Lower lobe of right lung (tissue), 2 donors: ENCODE results near the gene KRTAP13-2. TPM values are rescaled to one million over a fixed set of nuclear protein-coding genes. Genes with fewer than 3 reads are reported as not detected.

Source experiments
- ATAC-seq, 2 donors: fragments of 200-7000 bp; cut with Tn5 transposase; one replicate each; pipeline ENCODE4 v1.9.1; 2020 to 2022; ENCODE audit warnings: mild to moderate bottlenecking in 2 of 2, moderate library complexity in 2 of 2
- DNase-seq: peaks from one replicate; pipeline ENCODE4 v3.0.0-alpha.2; 2020
- H3K27ac ChIP-seq: fragments of 200-600 bp; one replicate; pipeline ENCODE4 v1.8.0; 2022
- H3K27me3 ChIP-seq: fragments of 200-600 bp; one replicate; pipeline ENCODE4 v1.8.0; 2022; ENCODE audit warnings: low read depth
- H3K36me3 ChIP-seq: fragments of 200-600 bp; one replicate; pipeline ENCODE4 v1.8.0; 2022; ENCODE audit warnings: mild to moderate bottlenecking
- H3K4me1 ChIP-seq: fragments of 200-600 bp; one replicate; pipeline ENCODE4 v1.8.0; 2022
- H3K4me3 ChIP-seq: fragments of 200-600 bp; one replicate; pipeline ENCODE4 v1.8.0; 2022; ENCODE audit warnings: mild to moderate bottlenecking
- H3K9me3 ChIP-seq: fragments of 200-600 bp; one replicate; pipeline ENCODE4 v1.8.0; 2022
- intact Hi-C: fragments of 100-400 bp; cut with DNase I; formaldehyde crosslinking; loops from one replicate; pipeline ENCODE4 v1.11.0; 2022
- total RNA-seq: library from RNA; stranded (reverse); fragmentation: NEBNext Ultra II Directional; extraction: Animal tissue kit (Norgen Biotek cat#: 25700); gene quantifications from one replicate; pipeline ENCODE4 v1.2.1, GENCODE V29; 2021
- TF ChIP-seq, protein P1 (sequence below): fragments of 200-600 bp; IDR thresholded peaks from one replicate; pipeline ENCODE4 v1.8.0; 2022; ENCODE audit warnings: antibody characterized with exemption, mild to moderate bottlenecking
- donor health status: DM: no; HTN: yes; CAD: no; lungs with severe emphysema.

The KRTAP13-2 gene
- total RNA-seq, 1 donor from 2014 or later = not detected

DNA sequence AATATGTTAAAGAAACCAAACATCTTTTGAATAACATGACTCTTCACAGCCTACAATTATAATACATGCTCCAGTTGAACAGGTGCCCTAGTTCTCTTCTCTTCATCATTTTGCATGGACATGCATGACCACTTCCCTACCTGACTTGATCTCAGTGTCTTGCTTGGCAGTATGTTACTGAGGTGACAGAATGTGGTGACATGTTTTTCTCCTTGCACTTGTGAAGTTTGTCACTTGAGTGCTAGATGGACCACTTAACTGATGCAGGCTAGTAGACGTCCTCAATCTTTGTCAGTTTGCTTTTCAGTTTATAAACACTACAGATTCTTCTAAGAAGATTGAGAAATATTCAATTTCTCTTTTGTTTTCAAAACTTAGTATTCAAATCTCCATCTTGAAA is 10.1 kb upstream of the KRTAP13-2 start:
- no peaks in the 10 kb centered on the region for H3K4me1 ChIP-seq
- TF ChIP-seq, protein P1, sequence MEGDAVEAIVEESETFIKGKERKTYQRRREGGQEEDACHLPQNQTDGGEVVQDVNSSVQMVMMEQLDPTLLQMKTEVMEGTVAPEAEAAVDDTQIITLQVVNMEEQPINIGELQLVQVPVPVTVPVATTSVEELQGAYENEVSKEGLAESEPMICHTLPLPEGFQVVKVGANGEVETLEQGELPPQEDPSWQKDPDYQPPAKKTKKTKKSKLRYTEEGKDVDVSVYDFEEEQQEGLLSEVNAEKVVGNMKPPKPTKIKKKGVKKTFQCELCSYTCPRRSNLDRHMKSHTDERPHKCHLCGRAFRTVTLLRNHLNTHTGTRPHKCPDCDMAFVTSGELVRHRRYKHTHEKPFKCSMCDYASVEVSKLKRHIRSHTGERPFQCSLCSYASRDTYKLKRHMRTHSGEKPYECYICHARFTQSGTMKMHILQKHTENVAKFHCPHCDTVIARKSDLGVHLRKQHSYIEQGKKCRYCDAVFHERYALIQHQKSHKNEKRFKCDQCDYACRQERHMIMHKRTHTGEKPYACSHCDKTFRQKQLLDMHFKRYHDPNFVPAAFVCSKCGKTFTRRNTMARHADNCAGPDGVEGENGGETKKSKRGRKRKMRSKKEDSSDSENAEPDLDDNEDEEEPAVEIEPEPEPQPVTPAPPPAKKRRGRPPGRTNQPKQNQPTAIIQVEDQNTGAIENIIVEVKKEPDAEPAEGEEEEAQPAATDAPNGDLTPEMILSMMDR = no peak
- no peaks in the 10 kb centered on the region for H3K36me3 ChIP-seq
- ATAC-seq (no peak), DNase-seq (no peak)
- no peak overlapping the region for H3K4me3 ChIP-seq
- no peaks in the 10 kb centered on the region for H3K9me3 ChIP-seq
- H3K27me3 ChIP-seq = no peaks in the 10 kb centered on the region
- H3K27ac ChIP-seq = no peak overlapping the region
- intact Hi-C loops = no loop called here

DNA sequence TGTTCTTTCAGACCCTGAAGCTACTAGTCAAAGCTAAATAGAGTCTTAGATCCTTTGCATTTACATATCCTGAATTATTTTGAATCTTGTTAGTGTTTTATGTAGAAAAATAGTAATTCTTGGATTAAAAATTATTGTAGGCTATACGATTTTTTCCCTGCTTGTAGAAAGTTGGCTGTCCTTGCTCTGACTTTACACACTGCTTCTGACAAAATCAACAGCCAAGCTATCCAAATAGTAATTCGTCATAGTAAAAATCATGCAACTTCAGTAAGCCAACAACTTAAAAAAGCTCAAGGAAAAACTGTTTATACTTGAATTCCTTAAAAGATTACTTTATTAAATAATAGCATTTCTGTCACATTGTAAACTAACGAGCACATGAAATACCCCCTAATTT is 16.2 kb downstream of the KRTAP13-2 start:
- no peak for DNase-seq
- no peak overlapping the region for H3K4me3 ChIP-seq
- intact Hi-C loops = no loop called here

DNA sequence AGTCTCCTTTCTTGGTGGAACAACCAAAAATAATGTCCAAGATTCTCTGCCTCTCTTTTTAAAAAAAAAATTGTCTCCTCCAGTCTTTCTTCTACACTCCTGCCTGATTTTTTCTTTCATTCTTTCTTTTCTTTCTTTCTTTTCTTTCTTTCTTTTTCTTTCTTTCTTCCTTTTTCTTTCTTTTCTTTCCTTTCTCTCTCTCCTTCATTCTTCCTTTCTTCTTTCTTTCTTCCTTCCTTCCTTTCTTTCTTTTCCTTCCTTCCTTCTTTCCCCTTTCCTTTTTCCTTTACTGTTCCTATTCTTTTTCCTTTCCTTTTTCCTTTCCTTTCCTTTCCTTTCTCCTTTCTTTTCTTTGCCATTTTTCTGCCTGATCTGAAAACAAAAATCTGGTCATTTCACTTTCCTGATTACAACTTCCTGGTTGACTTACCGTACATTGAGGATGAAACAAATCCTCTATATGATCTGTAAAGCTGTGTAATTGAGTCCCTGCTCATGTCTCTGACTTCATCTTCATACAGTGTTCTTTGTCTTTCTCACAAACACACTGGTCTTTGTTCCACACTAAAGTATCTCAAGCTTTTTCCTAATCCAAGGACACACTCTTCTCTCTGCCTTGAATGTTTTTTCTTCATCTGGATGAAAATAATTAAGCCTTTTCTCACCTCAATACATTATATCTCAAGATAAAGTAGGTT is 17.6 kb downstream of the KRTAP13-2 start:
- Histone ChIP-seq H3K27ac (no peak overlapping the region), H3K4me1 (no peaks in the 10 kb centered on the region), H3K27me3 (no peaks in the 10 kb centered on the region), H3K4me3 (no peak overlapping the region), H3K36me3 (no peaks in the 10 kb centered on the region), H3K9me3 (no peaks in the 10 kb centered on the region)
- DNase-seq = no peak
- intact Hi-C loops = no loop called here
- no peak for ATAC-seq
- TF ChIP-seq, protein P1 = no peak

More for the DNA sequence above, 16.2 kb downstream of the KRTAP13-2 start:
- TF ChIP-seq, protein P1 = no peak
- no peaks in the 10 kb centered on the region for H3K36me3 ChIP-seq
- no peaks in the 10 kb centered on the region for H3K27me3 ChIP-seq
- H3K4me1 ChIP-seq = no peaks in the 10 kb centered on the region
- no peak for ATAC-seq
- no peaks in the 10 kb centered on the region for H3K9me3 ChIP-seq
- H3K27ac ChIP-seq = no peak overlapping the region

DNA sequence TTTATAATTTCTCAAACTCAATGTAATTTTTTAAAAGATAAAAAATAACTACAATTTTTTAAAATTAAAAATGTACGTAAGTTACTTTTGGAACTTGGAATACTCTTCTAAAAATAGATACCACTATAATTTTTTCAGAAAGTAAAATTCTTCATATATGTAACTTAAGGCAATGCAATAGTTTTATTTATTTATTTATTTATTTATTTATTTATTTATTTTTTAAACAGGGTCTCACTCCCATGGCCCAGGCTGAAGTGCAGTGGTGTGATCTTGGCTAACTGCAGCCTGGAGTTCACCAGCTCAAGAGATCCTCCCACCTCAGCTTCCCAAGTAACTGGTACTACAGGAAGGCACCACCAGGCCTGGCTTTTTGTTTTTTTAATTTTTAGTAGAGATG is 20.5 kb downstream of the KRTAP13-2 start:
- DNase-seq = no peak
- no peak overlapping the region for H3K27ac ChIP-seq
- no peaks in the 10 kb centered on the region for H3K4me1 ChIP-seq
- intact Hi-C loops = no loop called here
- TF ChIP-seq, protein P1 = no peak
- H3K4me3 ChIP-seq = no peak overlapping the region
- no peaks in the 10 kb centered on the region for H3K9me3 ChIP-seq
- H3K27me3 ChIP-seq = no peaks in the 10 kb centered on the region
- no peak for ATAC-seq
- H3K36me3 ChIP-seq = no peaks in the 10 kb centered on the region

DNA sequence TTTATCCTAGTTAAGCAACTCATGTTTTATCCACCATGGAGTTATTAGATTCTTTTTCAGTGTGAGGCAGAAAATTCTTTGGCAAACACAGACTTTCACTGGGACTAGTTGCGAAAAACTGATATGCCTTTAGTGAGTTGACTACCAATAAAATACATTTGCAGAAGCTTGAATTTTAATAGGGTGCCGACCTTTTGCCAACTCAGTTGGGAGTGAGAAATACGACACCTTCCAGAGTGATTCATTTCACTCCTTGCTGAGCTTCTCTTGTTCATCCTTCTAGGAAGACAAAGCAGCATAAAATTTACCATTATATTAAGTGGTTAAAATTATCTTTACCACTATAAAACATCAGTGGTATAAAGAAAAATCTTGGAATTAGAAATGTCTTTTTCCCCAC is 22.5 kb downstream of the KRTAP13-2 start:
- no peak for ATAC-seq
- TF ChIP-seq, protein P1 = no peak
- intact Hi-C loops = no loop called here

More for the DNA sequence above, 22.5 kb downstream of the KRTAP13-2 start:
- Histone ChIP-seq H3K9me3 (no peaks in the 10 kb centered on the region), H3K27me3 (no peaks in the 10 kb centered on the region), H3K4me1 (no peaks in the 10 kb centered on the region), H3K36me3 (no peaks in the 10 kb centered on the region), H3K27ac (no peak overlapping the region), H3K4me3 (no peak overlapping the region)
- no peak for DNase-seq
